ENCODE measurements around the gene TMEM50A. TPM values are rescaled to one million over a fixed set of nuclear protein-coding genes. Genes with fewer than 3 reads are reported as not detected.
A peak's percentile ranks its signal among the peaks of the same experiment; 100 is the strongest.

TMEM50A gene
- total RNA-seq, 3 donors from 2014 or later, result 81.6 to 117 (median 97.0) TPM

DNA sequence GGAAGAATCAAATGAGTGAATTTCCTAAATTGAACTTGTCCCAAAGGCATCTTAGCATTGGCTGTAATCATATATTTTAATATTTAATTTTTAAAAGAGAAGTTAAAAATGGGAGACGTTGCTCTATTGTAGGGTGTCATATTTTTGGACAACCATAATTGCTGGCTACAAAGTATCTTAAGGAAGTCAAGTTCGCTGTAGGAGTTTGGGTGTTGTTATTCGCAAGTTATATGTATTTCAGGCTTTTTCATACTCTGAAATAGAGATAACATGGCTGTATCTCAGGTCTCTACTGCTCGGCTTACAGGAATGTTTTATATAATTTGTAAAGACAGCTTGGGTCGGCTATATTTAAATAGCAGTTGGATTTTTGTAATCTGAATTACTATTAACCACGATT lies 852 bp downstream of the TMEM50A start:
- H3K27me3 ChIP-seq, result no peaks in the 10 kb centered on the region
- intact Hi-C loops (cut with DNase I; ENCODE audit: low total_unique reads), result no loop called here

DNA sequence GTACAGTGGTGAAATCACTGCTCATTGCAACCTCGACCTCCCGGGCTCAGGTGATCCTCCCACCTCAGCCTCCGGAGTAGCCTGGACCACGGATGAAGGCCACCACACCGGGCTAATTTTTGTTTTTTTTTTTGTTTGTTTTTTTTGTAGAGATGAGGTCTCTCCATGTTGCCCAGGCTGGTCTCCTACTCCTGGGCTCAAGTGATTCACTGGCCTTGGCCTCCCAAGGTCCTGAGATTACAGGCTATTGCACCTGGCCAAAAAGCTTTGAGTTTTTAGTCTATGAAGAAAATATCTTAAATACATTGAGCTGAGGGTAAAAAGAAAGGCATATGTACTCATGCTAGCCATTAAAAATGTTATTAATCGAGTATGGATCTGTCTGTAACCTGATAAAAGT lies 3.6 kb downstream of the TMEM50A start:
- no peaks in the 10 kb centered on the region for H3K27me3 ChIP-seq
- no peak for TF ChIP-seq POLR2AphosphoS5 (IDR thresholded peaks at IDR 0.05)
- TF ChIP-seq, protein P1, sequence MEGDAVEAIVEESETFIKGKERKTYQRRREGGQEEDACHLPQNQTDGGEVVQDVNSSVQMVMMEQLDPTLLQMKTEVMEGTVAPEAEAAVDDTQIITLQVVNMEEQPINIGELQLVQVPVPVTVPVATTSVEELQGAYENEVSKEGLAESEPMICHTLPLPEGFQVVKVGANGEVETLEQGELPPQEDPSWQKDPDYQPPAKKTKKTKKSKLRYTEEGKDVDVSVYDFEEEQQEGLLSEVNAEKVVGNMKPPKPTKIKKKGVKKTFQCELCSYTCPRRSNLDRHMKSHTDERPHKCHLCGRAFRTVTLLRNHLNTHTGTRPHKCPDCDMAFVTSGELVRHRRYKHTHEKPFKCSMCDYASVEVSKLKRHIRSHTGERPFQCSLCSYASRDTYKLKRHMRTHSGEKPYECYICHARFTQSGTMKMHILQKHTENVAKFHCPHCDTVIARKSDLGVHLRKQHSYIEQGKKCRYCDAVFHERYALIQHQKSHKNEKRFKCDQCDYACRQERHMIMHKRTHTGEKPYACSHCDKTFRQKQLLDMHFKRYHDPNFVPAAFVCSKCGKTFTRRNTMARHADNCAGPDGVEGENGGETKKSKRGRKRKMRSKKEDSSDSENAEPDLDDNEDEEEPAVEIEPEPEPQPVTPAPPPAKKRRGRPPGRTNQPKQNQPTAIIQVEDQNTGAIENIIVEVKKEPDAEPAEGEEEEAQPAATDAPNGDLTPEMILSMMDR (IDR thresholded peaks at IDR 0.05), result no peak
- TF ChIP-seq POLR2A (IDR thresholded peaks at IDR 0.05), result no peak
- H3K4me3 ChIP-seq, result no peak overlapping the region
- intact Hi-C loops (cut with DNase I; ENCODE audit: low total_unique reads), result no loop called here
- no peaks in the 10 kb centered on the region for H3K9me3 ChIP-seq
- H3K4me1 ChIP-seq, result peaks cover 2 to 7% of the 10 kb centered on the region in 2 donors
- no peaks in the 10 kb centered on the region for H3K36me3 ChIP-seq
- no peak for DNase-seq (ENCODE audit: low spot score in 2 of 2)
- H3K27ac ChIP-seq, result no peak overlapping the region

More for the DNA sequence above, 852 bp downstream of the TMEM50A start:
- Histone ChIP-seq H3K9me3 (no peaks in the 10 kb centered on the region), H3K36me3 (no peaks in the 10 kb centered on the region), H3K4me3 (peak overlapping the region; percentile 76 to 93 (median 77)), H3K4me1 (peaks cover 2 to 7% of the 10 kb centered on the region in 2 donors), H3K27ac (peak overlapping the region; percentile 92)
- no peak for DNase-seq (ENCODE audit: low spot score in 2 of 2)
- TF ChIP-seq POLR2A (IDR thresholded peaks at IDR 0.05), result no peak
- TF ChIP-seq, protein P1 (IDR thresholded peaks at IDR 0.05), result no peak
- no peak for TF ChIP-seq POLR2AphosphoS5 (IDR thresholded peaks at IDR 0.05)

DNA sequence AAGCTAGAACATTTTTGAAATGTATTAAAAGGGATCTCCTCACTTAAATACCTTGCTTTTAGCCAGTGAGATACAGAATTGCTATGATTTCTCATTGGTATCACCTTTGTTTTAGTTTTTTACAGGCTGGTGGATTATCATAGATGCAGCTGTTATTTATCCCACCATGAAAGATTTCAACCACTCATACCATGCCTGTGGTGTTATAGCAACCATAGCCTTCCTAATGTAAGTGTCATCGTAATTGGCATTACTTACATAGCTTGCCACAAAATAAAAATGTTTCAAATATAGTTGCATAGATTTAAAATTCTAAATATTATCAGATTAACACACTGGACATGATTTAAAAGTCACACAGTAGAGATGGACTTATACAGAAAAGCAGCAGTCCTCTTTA lies 4.7 kb downstream of the TMEM50A start:
- TF ChIP-seq POLR2A (IDR thresholded peaks at IDR 0.05), result no peak
- TF ChIP-seq, protein P1 (IDR thresholded peaks at IDR 0.05), result no peak
- TF ChIP-seq POLR2AphosphoS5 (IDR thresholded peaks at IDR 0.05), result no peak
- Histone ChIP-seq H3K9me3 (no peaks in the 10 kb centered on the region), H3K36me3 (no peaks in the 10 kb centered on the region), H3K4me1 (peaks cover 2 to 7% of the 10 kb centered on the region in 2 donors), H3K4me3 (no peak overlapping the region), H3K27ac (no peak overlapping the region), H3K27me3 (no peaks in the 10 kb centered on the region)
- no peak for DNase-seq (ENCODE audit: low spot score in 2 of 2)
- intact Hi-C loops (cut with DNase I; ENCODE audit: low total_unique reads), result no loop called here

DNA sequence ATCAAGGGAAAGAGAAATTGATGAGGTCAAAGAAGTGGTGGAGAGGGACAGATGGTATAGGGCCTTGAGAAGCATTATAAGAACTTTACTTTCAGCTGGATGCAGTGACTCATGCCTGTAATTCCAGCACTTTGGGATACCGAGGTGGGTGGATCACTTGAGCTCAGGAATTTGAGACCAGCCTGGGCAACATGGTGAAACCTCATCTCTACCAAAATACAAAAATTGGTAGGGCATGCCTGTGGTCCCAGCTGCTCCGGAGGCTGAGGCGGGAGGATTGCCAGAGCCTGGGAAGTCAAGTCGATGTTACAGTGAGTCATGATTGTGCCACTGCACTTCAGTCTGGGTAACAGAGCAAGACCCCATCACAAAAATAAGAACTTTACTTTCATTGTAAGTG lies 5.7 kb downstream of the TMEM50A start:
- Histone ChIP-seq H3K9me3 (no peaks in the 10 kb centered on the region), H3K36me3 (no peaks in the 10 kb centered on the region), H3K27me3 (no peaks in the 10 kb centered on the region), H3K4me3 (no peak overlapping the region), H3K27ac (no peak overlapping the region), H3K4me1 (peaks cover 2 to 7% of the 10 kb centered on the region in 2 donors)
- TF ChIP-seq, protein P1 (IDR thresholded peaks at IDR 0.05), result no peak
- TF ChIP-seq POLR2A (IDR thresholded peaks at IDR 0.05) (no peak), POLR2AphosphoS5 (IDR thresholded peaks at IDR 0.05) (no peak)
- no peak for DNase-seq (ENCODE audit: low spot score in 2 of 2)
- intact Hi-C loops (cut with DNase I; ENCODE audit: low total_unique reads), result no loop called here

DNA sequence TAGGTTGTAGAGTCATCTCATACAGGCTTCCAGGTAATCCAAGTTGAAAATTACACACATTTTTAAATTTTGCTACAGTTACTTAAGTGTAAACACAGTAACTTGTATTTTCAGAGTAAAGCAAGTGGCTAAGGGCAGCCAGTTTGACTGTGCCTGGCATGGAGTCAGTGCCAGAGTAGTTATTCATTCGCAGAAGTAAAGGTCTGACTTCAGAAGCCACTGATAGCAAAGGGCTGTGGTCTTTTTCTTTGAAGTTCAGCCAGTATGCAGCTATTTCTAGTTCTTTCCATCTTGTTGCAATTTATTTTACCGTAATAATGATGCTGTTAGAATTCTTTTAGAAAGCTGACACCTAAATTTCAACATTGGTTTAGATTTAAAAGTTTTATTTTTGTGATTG lies 9.4 kb downstream of the TMEM50A start:
- no peak for TF ChIP-seq POLR2A (IDR thresholded peaks at IDR 0.05)
- TF ChIP-seq, protein P1 (IDR thresholded peaks at IDR 0.05), result no peak
- TF ChIP-seq POLR2AphosphoS5 (IDR thresholded peaks at IDR 0.05), result no peak
- no peaks in the 10 kb centered on the region for H3K9me3 ChIP-seq
- intact Hi-C loops (cut with DNase I; ENCODE audit: low total_unique reads), result no loop called here
- H3K27me3 ChIP-seq, result no peaks in the 10 kb centered on the region
- no peak overlapping the region for H3K4me3 ChIP-seq
- no peaks in the 10 kb centered on the region for H3K4me1 ChIP-seq
- H3K36me3 ChIP-seq, result no peaks in the 10 kb centered on the region
- DNase-seq (ENCODE audit: low spot score in 2 of 2), result no peak
- no peak overlapping the region for H3K27ac ChIP-seq
